DMS153 treated with DMSO at 0.1 percent for 48 hours (cell line): Measurements from ENCODE around the gene TNFSF15.
"Not testable (repeated sequence)": the region's sequence is repeated elsewhere in the genome, so short reads cannot be mapped to it uniquely, and the experiment has no call there.

ENCODE experiments used
- DNase-seq: peaks from one replicate; lab custom pipeline; 2025; ENCODE audit not compliant: unreplicated experiment; lab: John Stamatoyannopoulos, UW

Gene TNFSF15

GRCh38 chr9:114757395-114757794 lies 48.4 kb downstream of the TNFSF15 start:
- DNase-seq: no peak

GRCh38 chr9:114756920-114757319 lies 48.9 kb downstream of the TNFSF15 start:
- no peak for DNase-seq

- DNase-seq: no peak
Observed at GRCh38 chr9:114754581-114754980, 51.3 kb downstream of the TNFSF15 start.

GRCh38 chr9:114746591-114747346 lies 59.1 kb downstream of the TNFSF15 start:
- DNase-seq: peak; percentile 89

- no peak for DNase-seq
Observed at GRCh38 chr9:114745879-114746550, 59.8 kb downstream of the TNFSF15 start.

- peak; percentile 55 for DNase-seq
Observed at GRCh38 chr9:114745108-114745848, 60.6 kb downstream of the TNFSF15 start.

- DNase-seq: no peak
Observed at GRCh38 chr9:114743446-114743845, 62.4 kb downstream of the TNFSF15 start.

GRCh38 chr9:114742947-114743346 lies 62.9 kb downstream of the TNFSF15 start:
- no peak for DNase-seq

GRCh38 chr9:114741521-114741920 lies 64.3 kb downstream of the TNFSF15 start:
- DNase-seq: not testable (repeated sequence)

GRCh38 chr9:114738581-114739316 lies 67.1 kb downstream of the TNFSF15 start:
- peak; percentile 73 for DNase-seq

GRCh38 chr9:114737847-114738246 lies 68.0 kb downstream of the TNFSF15 start:
- no peak for DNase-seq

GRCh38 chr9:114737118-114737517 lies 68.7 kb downstream of the TNFSF15 start:
- no peak for DNase-seq

GRCh38 chr9:114735704-114736103 lies 70.1 kb downstream of the TNFSF15 start:
- DNase-seq: no peak

GRCh38 chr9:114735139-114735538 lies 70.7 kb downstream of the TNFSF15 start:
- not testable (repeated sequence) for DNase-seq
